ENCODE data around the gene CACNA1A.
"Not testable (repeated sequence)": the region's sequence is repeated elsewhere in the genome, so short reads cannot be mapped to it uniquely, and the experiment has no call there.

Gene CACNA1A

DNA sequence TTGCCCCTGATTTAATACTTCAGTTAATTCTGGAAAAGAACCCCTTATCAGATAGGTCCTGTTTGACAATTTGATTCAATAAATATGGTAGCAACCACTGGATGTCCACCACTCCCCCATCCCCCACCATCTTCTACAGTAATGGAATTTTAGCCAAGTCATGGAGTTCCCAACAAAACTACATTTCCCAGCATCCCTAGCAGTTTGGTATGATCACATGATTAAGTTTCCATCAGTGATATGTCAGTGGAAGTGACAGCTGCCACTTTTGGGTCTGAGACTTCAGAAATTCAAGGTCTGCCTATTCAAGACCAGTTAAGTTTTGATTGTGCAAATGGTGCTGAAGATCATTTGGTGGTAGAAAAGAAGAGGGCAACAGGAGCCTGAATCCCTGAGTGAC, 85.5 kb downstream of the CACNA1A start:
- DNase-seq, result no peak

DNA sequence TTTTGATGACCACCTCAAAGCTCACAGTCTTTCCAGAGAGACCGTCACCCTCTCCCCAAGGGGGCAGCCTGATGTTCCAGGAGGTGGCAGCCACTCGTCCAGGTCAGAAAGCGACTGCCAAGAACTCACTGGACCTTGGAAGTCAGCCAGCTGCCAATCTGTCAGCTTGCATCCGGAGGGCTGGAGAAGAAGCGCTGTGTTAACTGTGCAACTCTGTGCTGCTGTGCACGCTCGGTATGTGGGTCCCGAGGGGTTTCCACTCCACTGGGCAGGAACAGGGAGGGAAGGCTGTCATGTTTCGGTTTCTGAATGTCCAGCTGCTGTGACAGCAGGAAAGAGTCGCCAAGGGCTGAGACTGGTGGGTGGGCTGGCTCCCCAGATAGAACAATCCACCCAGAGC, 89.2 kb downstream of the CACNA1A start:
- DNase-seq, result no peak

DNA sequence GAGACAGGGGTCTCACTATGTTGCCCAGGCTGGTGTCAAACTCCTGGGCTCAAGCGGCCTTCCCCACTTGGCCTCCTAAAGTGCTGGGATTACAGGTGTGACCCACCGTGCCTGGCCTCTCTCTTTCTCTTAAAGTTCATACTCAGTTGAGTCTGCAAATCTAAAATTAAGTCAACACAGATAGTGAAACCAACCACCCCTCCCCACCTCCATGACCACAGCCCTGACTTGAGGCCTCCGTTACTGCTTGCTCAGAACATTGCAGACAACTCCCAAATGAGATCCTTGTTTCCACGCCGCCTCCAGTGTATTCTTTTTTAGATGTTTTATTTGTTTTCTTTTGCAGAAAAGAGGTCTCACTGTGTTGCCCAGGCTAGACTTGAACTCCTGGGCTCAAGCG, 94.4 kb downstream of the CACNA1A start:
- DNase-seq, result no peak

DNA sequence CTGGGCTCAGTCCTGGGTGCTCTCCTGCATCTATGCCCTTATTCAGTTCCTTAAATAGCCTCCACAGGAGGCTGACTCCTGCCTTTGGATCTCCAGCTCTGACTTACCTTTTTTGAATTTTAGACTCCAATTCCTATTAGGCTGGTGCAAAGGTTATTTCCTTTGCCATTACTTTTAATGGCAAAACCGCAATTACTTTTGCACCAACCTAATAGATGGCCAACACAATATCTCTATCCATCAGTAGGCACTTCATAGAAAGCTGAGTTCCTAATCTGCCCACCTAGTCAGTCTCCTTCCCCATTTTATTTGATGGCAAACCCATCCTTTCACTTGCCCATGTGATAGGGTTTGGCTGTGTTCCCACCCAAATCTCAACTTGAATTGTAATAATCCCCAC, 95.3 kb downstream of the CACNA1A start:
- no peak for DNase-seq

DNA sequence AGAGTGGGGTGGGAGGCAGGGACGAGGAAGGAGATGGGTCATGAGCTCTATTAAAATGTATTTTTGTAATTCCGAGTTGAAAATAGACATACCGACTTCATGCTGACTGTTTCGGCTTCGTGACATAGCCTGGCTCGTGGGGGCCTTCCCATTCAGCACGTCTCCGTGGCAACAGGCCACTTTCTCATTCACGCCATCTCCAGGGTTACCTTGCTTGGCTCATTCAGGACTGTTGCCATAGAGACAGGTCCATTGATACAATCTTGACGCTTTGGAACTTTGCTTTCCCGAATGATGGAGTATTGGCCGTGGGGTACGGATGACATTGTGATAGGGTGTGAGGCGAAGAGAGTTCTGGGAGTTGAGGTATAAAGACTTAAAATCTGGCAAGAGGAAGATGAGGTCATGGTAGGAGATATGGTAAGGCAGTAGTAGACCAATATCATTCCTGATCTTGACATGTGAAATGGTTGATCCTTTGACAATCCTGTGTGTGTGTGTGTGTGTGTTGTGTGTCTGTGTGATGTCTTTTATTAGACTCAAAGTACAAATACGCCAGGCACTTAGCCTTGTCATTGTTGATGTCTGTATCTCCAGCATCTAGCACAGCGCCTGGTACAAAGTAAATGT, 97.3 kb downstream of the CACNA1A start:
- no peak for DNase-seq

DNA sequence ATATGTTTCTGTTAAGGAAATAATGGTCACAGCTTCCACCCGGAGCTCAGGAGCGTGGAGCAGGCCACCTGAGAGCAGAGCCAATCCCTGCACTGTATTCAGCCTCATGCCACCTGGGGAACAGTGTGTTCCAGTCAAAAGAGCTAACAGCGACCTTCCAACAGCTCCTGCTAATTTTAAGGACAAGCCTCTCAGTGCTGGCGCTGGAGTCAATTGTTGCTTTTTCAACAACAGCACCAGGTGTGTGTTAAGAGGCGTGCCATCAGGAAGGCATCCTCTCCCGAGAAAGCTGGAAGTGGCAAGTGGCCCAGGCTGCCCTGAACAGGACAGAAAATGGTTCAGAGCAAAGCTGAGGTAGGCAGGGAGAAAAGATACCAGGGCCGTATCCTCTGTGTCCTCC, 102.0 kb downstream of the CACNA1A start:
- peak; percentile 49 for DNase-seq

DNA sequence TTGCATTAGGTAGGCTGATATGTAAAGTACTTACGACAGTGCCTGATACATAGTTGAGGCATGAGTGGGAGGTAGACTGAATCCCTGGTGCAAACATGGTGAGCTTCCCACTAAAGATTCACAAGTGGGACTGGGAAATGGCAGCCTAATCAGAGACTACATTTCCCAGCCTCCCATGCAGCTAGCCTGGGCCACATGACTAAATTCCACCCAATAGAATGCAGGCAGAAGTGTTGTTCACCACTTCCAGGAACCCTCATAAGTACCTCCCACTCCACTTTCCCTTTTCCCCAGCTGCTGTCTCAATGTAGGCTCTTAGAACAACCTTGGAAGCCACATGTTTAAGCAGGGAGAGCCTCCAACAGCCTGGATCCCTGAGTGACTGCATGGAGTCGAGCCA, 104.9 kb downstream of the CACNA1A start:
- no peak for DNase-seq

DNA sequence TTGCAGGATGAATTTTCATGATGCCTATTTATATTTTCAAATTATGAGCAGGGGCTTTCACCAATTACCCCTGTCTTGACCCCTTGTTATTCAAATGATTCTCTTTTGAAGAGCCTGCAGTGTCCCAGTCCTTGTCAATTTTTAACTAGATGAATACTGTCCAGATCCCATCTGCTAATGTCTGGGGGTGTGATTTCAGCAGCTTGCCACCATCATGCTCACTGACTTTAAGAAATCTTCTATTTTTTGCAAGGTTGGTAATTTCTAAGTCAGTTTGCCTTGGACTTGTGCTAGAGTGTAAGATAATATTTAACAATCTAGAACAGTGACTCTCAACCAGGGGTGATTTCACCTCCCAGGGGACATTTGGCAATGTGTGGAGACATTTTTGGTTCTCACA, 106.0 kb downstream of the CACNA1A start:
- DNase-seq, result no peak

DNA sequence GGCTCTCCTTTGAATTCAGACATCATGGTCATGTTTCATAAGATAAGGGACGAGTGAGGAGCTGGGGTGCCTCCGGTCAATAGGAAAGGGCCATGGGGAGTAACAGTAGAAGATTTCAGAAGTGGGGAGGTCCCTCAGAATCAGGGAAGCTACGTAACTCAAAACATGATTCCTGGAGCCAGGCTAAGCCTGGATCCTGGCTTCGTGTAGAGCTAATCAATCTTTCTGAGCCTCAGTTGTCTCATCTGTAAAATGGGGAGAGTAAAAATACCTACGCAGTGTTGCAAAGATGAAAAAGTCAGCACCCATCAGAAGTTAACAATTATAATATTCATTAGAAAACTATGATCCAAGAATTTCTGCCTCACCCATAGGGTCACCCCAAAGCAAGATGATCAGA, 106.5 kb downstream of the CACNA1A start:
- DNase-seq, result no peak

DNA sequence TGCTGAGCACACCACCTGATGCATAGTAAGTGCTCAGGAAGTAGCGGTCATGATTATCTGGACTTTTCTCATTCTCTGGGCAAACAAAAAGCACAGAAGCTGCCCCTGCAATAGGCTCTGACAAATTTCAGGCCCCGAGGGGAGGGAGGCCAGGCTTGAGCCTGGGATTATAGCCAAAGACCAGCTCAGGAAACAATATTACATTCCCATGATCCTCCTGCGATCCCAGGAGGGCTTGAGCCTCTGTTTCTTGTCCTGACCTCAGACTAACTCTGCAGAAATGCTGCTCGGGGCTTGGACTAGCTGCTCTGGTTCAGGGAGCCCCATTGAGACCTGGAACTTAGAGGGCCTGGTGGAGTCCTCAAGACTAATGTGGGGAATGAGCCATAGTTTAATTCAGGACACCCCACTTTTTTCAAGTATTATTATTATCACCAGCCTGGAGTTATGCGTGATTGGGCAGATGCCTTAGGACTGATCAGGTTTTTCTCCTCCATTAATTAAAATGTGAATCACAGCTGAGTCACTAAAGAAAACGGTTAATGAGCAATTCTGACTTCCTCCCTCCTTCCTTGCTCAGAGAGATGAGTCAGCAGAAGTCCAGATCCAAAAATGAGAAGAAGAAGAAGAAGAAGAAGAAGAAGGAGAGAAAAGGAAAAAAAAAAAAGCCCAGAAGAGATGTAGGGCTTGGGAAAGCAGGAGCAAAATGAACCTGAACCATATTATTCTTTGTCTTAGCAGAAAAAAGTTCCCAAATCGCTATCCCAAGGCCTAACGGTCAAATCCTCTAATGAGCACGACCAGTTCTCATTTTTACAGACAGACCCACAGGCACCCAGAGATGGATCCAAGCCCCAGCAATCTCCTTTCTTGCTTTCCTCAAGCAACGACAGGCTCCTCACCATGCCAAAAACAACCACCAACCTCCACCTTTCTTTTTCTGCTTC, 107.2 kb downstream of the CACNA1A start:
- DNase-seq, result no peak

DNA sequence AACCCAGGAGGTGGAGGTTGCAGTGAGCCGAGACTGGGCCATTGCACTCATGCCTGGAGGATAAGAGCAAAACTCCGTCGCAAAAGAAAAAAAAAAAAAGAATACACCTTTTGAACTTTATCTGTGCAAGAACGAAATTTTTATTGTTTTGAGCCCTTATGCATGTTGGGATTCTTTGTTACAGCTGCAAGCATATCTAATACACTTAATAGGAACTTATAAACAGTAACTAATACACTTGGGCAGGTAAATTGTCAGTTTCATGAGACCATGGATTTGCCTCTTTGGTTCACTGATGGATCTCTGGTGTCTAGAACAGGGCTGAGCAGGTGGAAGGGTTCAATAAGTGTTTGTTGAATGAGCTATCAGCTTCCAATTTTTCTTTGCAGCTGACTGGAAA, 108.1 kb downstream of the CACNA1A start:
- no peak for DNase-seq

DNA sequence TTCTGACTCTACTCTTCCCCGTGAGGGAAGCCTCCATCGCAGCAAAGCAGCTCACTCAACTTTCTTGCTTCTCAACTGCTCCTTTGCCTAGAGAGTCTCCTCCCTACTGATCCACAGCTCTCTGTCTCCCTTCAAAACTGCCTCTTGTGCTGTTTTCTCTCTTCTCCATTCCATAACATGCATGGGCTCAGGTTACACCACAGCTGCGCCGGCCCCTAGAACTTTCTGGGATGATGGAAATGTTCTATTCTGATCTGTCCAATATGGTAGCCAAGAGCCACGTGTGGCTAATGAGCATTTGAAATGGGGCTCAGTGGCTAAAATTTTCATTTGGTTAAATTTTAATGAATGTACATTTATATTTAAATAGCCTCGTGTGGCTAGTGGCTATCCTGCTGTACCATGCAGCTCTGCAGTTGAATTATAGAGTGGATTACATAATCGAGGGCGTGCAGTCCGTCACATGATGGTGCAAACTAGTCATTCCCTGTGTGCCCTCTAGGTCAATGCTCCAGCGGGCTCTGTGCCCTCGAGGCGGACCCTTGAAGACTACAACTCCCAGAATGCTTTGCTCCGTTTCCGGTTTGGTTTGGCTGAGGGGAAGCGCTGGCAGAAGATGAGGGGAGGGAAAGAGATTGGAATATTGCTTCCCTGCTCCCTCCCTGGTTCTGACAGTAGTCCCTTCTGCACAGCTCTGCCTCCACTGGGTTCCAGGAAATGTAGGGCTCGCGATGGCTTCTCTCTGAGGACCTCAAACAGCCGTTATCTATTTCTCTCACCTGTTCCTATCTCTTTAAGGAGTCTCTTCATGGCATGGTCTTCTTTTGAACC, 109.8 kb downstream of the CACNA1A start:
- no peak for DNase-seq

DNA sequence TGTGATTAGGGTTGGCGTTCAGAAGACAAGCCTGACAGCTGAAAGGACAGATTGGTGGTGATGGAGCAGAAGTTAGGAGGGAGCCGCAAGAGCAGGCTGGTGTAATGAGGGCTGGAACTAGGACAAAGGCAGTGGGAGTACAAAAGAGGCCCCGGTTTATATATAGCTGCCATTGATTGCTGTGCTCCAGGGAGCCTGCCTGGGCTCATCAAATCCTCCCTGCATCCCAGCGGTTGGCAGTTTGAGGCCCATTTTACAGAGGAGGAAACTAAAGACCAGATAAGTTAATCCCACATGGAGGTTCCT, 123.7 kb downstream of the CACNA1A start:
- no peak for DNase-seq

DNA sequence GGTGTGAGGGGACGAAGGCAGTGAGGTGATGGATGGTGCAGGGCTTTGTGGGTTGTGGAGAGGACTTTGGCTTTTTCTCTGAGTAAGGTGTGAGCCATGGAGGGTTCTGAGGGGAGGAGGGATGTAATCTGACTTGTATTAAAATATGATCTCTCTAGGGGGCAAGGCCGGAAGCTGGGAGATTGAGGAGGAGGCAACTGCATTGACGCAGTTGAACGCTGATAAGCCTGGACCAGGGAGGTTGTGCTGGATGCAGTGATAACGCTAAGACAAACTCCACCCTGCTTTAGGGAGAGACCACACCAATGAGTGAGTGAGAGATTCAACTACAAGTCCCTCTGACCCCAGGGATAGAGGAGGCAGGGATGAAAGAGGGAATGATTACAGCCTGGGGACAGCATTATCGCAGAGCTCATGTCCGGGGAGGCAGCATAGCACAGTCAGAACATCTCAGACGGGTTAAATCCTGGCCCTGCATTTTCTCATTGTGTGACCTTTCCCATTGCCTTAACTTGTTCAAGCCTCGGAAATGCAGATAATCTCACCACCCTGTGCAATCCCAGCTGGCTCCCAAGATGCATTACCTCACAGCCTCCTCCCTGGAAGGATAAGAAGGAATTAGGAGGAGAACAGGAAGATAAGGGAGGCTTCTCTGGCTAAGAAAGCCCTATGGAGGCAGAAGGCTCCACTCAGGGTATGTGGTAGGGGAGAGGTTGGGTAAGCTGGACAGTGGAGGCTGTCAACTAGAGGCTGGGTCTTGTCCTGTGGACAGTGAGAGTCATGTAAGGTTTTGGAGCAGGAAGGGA, 124.2 kb downstream of the CACNA1A start:
- no peak for DNase-seq

DNA sequence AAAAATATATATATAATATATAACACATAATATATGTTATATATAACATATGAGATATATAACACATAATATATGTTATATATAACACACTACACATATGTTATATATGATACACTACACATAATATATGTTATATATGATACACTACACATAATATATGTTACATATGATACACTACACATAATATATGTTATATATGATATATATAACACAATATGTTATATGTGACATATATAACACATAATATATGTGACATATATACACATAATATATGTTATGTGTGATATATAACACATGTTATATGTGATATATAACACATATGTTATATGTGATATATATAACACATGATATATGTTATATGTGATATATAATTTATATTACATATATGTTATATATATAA, 129.7 kb downstream of the CACNA1A start:
- DNase-seq, result no peak

DNA sequence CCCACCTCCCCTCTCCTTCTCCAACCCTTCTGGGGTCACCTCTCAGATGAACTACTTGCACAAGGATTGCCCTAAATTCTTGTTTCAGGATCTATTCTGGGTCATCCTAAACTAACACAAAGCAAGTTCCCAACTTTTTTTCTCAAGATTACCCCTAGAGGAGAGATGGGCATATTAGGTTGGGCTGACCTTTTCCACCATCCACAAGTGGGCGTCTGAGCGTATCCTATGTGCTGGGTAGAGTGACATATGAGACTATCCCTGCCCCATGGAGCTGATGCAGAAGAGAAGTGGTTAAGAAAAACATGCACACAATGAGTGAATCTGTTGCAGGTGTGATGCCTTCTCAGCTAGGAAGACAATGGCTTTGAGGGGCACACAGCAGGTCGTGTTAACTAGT, 132.7 kb downstream of the CACNA1A start:
- DNase-seq, result no peak

DNA sequence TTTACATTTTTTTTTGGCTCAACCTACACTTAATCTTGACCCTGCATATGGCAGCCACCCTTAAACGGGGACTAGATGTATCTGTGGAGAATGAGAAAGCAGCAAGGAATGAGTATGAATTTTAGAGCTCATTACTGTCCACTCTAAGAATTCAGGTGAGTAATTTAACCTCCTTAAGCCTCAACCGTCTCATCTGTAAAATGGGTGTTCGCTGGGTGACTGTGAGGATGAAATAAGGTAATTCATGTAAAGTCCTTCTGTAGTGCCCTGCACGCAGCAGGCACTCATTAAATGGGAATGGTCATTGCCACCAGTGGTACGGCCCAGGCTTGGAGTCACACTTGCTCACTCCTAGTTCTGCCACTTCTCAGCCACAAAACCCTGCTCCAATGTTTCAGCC, 135.3 kb downstream of the CACNA1A start:
- DNase-seq, result no peak

DNA sequence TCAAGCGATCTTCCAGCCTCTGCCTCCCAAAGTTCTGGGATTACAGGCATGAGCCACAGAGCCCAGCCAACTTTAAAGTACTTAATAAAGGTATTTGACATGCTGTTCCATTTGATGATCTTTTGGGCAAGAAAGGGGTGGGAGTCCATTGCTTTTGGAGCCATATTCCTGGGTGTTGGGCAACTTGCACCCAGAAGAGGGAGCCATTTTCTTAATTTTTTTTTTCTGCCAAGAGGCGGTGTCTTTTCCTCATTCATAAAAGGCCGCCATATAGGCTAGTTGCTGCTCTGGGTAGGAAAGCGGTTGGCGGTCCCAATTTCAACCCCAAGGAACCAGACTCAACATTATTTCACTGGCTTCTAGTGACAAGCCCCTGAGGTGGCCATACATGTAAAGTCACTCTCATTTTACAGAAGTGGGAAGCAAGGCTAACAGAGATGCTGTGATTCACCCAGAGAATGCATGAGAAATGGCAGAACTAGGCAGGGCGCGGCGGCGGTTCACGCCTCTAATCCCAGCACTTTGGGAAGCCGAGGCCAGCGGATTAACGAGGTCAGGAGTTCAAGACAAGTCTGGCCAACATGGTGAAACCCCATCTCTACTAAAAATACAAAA, 139.6 kb downstream of the CACNA1A start:
- DNase-seq, result no peak

DNA sequence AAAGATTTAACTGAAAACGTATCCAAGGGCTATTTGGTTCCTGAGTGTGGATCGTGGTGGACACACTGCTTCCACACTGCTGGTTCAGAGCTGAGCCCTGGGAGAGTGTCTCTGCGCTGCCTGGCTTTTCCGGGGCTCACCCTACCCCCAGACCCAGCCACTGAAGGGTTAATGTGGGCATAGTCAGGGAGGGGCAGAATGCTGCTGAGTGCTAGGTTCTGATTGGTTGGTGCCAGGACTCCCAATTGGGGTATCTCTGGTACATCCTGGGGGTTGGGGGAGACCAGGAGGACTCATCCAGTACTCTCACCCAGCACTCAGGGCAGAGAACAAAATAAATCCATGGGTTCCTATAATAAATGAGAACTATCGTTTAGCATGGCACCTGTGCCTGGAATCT, 142.3 kb downstream of the CACNA1A start:
- DNase-seq, result no peak

DNA sequence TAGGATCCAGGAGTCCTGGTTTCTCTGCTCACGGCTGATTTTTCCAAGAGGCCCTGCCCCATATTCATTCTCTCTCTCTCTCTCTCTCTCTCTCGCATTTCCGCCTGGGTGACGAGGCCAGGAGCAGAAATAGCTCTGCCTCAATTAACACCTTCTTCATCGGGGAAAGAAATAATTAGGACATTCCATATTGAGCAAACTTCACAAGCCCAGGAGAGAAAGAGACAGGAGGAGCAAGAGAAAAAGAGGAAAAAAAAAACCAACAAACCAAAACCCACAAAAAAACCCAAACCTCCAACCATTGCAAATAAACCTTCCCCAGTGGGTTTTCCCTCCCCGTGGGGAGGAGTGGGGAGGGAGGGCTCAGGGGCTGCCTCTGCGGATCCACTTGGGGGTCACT, 143.0 kb downstream of the CACNA1A start:
- DNase-seq, result no peak

DNA sequence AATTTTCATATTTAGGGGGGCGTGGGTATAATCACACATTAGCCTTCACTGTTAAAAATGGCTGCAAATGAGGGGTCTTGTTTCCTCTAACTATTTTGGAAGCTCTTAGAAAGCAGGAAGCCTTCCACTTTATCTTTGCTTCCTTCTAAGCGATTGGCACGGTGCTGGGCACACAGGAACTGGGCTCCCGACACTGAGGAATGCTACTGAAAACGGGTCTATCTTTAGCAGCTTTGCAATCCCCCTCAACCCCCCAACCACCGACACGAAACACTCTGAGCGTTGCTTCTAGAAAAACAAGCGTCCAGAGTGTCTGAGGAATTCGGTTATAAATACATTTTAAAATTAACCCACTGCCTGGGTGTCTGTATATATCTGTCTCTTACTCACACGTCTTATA, 143.6 kb downstream of the CACNA1A start:
- DNase-seq, result no peak

DNA sequence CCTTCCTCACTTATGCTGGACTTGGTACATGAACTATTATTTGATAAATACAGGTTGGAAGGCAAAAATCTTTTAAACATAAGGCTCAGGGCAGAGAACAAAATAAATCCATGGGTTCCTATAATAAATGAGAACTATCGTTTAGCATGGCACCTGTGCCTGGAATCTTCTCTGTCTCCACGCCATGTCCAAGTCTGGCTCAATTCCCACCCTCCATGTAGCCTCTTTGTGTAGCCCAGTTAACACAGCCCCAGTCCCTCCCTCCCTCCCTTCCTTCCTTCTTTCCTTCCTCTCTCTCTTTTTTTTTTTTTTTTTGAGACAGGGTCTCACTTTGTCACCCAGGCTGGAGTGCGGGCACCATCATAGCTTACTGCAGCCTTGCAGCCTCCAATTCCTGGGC, 144.6 kb downstream of the CACNA1A start:
- DNase-seq, result not testable (repeated sequence)
